GM19463 (cell line): ENCODE data around the gene MATK.

Experiments used
- ATAC-seq: cut with Tn5 transposase; IDR thresholded peaks from one replicate; pipeline ENCODE4 v1.9.1; 2021; ENCODE audit warnings: mild to moderate bottlenecking, moderate library complexity; ENCODE audit not compliant: unreplicated experiment

MATK gene

GRCh38 chr19:3785938-3786824 is at the start of gene MATK:
Gene MATK (minus strand): TSS chr19:3786381. CDS start chr19:3785135, 1,246 bp downstream.
- ATAC-seq = no peak

- ATAC-seq = no peak
These were observed 48.9 kb upstream of the MATK start for GRCh38 chr19:3835055-3835435.

- no peak for ATAC-seq
These were observed 48.3 kb upstream of the MATK start for GRCh38 chr19:3834349-3835054.

- no peak for ATAC-seq
These were observed 47.6 kb upstream of the MATK start for GRCh38 chr19:3833578-3834348.

- ATAC-seq = no peak
These were observed 45.8 kb upstream of the MATK start for GRCh38 chr19:3832001-3832400.

GRCh38 chr19:3831601-3832000 is 45.4 kb upstream of the MATK start:
- no peak for ATAC-seq

GRCh38 chr19:3830621-3831589 is 44.7 kb upstream of the MATK start:
- no peak for ATAC-seq

GRCh38 chr19:3827306-3827705 is 41.1 kb upstream of the MATK start:
- ATAC-seq = no peak

GRCh38 chr19:3826163-3826562 is 40.0 kb upstream of the MATK start:
- no peak for ATAC-seq

- no peak for ATAC-seq
These were observed 39.2 kb upstream of the MATK start for GRCh38 chr19:3825286-3825956.

GRCh38 chr19:3823350-3823713 is 37.2 kb upstream of the MATK start:
- no peak for ATAC-seq

- ATAC-seq = no peak
These were observed 36.6 kb upstream of the MATK start for GRCh38 chr19:3822683-3823349.

- no peak for ATAC-seq
These were observed 35.7 kb upstream of the MATK start for GRCh38 chr19:3821857-3822364.

GRCh38 chr19:3821156-3821555 is 35.0 kb upstream of the MATK start:
- no peak for ATAC-seq

- ATAC-seq = no peak
These were observed 33.8 kb upstream of the MATK start for GRCh38 chr19:3819989-3820388.

GRCh38 chr19:3818918-3819317 is 32.7 kb upstream of the MATK start:
- ATAC-seq = no peak

- ATAC-seq = no peak
These were observed 32.3 kb upstream of the MATK start for GRCh38 chr19:3818466-3818865.

GRCh38 chr19:3817761-3818160 is 31.6 kb upstream of the MATK start:
- ATAC-seq = no peak

- ATAC-seq = no peak
These were observed 30.5 kb upstream of the MATK start for GRCh38 chr19:3816566-3817218.
